ENCODE measurements around the gene TAF8. TPM values are rescaled to one million over a fixed set of nuclear protein-coding genes. Genes with fewer than 3 reads are reported as not detected.

Gene TAF8
- total RNA-seq, 1 donor from 2014 or later = 31.5 TPM

GRCh38 chr6:42047213-42047590 is 3.1 kb upstream of the TAF8 start:
- DNase-seq (ENCODE audit: missing footprints) (no peak), ATAC-seq (no peak)
- intact Hi-C loops (cut with DNase I) = loop anchor here (10.0 kb wide), 2 partner anchors 342 to 442 kb away; no protein-coding TSS in a partner anchor

GRCh38 chr6:42047790-42048405 is 2.4 kb upstream of the TAF8 start:
- intact Hi-C loops (cut with DNase I) = loop anchor here (10.0 kb wide), 2 partner anchors 343 to 443 kb away; no protein-coding TSS in a partner anchor
- no peak for ATAC-seq

GRCh38 chr6:42049116-42049809 is 1.1 kb upstream of the TAF8 start:
- no peak for ATAC-seq
- no peak for DNase-seq (ENCODE audit: missing footprints)

More at GRCh38 chr6:42047790-42048405, 2.4 kb upstream of the TAF8 start:
- no peak for DNase-seq (ENCODE audit: missing footprints)

GRCh38 chr6:42049948-42050296 is 402 bp upstream of the TAF8 start:
- DNase-seq (ENCODE audit: missing footprints) (peak; percentile 80), ATAC-seq (peak; percentile 0)
- intact Hi-C loops (cut with DNase I) = loop anchor here (10.0 kb wide), 2 partner anchors 345 to 445 kb away; no protein-coding TSS in a partner anchor

More at GRCh38 chr6:42049116-42049809, 1.1 kb upstream of the TAF8 start:
- intact Hi-C loops (cut with DNase I) = loop anchor here (10.0 kb wide), 2 partner anchors 344 to 444 kb away; no protein-coding TSS in a partner anchor

- intact Hi-C loops (cut with DNase I) = no loop called here
- DNase-seq (ENCODE audit: missing footprints) = no peak
- no peak for ATAC-seq
These were observed 937 bp downstream of the TAF8 start for GRCh38 chr6:42051268-42051653.

GRCh38 chr6:42053601-42054000 is 3.3 kb downstream of the TAF8 start:
- DNase-seq (ENCODE audit: missing footprints) (no peak), ATAC-seq (no peak)
- intact Hi-C loops (cut with DNase I) = no loop called here

- ATAC-seq (no peak), DNase-seq (ENCODE audit: missing footprints) (no peak)
- intact Hi-C loops (cut with DNase I) = no loop called here
These were observed 9.4 kb downstream of the TAF8 start for GRCh38 chr6:42059743-42060142.

- intact Hi-C loops (cut with DNase I) = loop anchor here (5.0 kb wide), 1 partner anchor 36 kb away; no protein-coding TSS in a partner anchor
- ATAC-seq = no peak
- DNase-seq (ENCODE audit: missing footprints) = no peak
These were observed 15.9 kb downstream of the TAF8 start for GRCh38 chr6:42066156-42066675.

GRCh38 chr6:42068173-42068572 is 17.8 kb downstream of the TAF8 start:
- intact Hi-C loops (cut with DNase I) = loop anchor here (5.0 kb wide), 1 partner anchor 34 kb away; no protein-coding TSS in a partner anchor
- ATAC-seq (peak; percentile 91), DNase-seq (ENCODE audit: missing footprints) (no peak)

- DNase-seq (ENCODE audit: missing footprints) (no peak), ATAC-seq (no peak)
- intact Hi-C loops (cut with DNase I) = loop anchor here (5.0 kb wide), 1 partner anchor 33 kb away; no protein-coding TSS in a partner anchor
These were observed 18.7 kb downstream of the TAF8 start for GRCh38 chr6:42068872-42069522.

- ATAC-seq (no peak), DNase-seq (ENCODE audit: missing footprints) (no peak)
- intact Hi-C loops (cut with DNase I) = no loop called here
These were observed 21.7 kb downstream of the TAF8 start for GRCh38 chr6:42071881-42072583.

GRCh38 chr6:42073287-42073686 is 23.0 kb downstream of the TAF8 start:
- DNase-seq (ENCODE audit: missing footprints) (no peak), ATAC-seq (no peak)
- intact Hi-C loops (cut with DNase I) = no loop called here

GRCh38 chr6:42075159-42075838 is 25.0 kb downstream of the TAF8 start:
- intact Hi-C loops (cut with DNase I) = loop anchor here (1.0 to 5.0 kb wide), 2 partner anchors 91 to 137 kb away; no protein-coding TSS in a partner anchor
- DNase-seq (ENCODE audit: missing footprints) = peak; percentile 87
- peak; percentile 67 for ATAC-seq

- intact Hi-C loops (cut with DNase I) = loop anchor here (5.0 kb wide), 1 partner anchor 134 kb away; no protein-coding TSS in a partner anchor
- no peak for ATAC-seq
- no peak for DNase-seq (ENCODE audit: missing footprints)
These were observed 28.1 kb downstream of the TAF8 start for GRCh38 chr6:42078386-42078785.

- no peak for ATAC-seq
- intact Hi-C loops (cut with DNase I) = loop anchor here (5.0 kb wide), 1 partner anchor 132 kb away; no protein-coding TSS in a partner anchor
- DNase-seq (ENCODE audit: missing footprints) = no peak
These were observed 29.7 kb downstream of the TAF8 start for GRCh38 chr6:42079941-42080464.

- intact Hi-C loops (cut with DNase I) = no loop called here
- ATAC-seq = peak; percentile 26
- no peak for DNase-seq (ENCODE audit: missing footprints)
These were observed 33.2 kb downstream of the TAF8 start for GRCh38 chr6:42083530-42083929.

- DNase-seq (ENCODE audit: missing footprints) (no peak), ATAC-seq (no peak)
- intact Hi-C loops (cut with DNase I) = no loop called here
These were observed 34.6 kb downstream of the TAF8 start for GRCh38 chr6:42084889-42085288.
